Measurements from ENCODE around the gene HBA1.
"Not testable (repeated sequence)": the region's sequence is repeated elsewhere in the genome, so short reads cannot be mapped to it uniquely, and the experiment has no call there.

Gene HBA1

DNA sequence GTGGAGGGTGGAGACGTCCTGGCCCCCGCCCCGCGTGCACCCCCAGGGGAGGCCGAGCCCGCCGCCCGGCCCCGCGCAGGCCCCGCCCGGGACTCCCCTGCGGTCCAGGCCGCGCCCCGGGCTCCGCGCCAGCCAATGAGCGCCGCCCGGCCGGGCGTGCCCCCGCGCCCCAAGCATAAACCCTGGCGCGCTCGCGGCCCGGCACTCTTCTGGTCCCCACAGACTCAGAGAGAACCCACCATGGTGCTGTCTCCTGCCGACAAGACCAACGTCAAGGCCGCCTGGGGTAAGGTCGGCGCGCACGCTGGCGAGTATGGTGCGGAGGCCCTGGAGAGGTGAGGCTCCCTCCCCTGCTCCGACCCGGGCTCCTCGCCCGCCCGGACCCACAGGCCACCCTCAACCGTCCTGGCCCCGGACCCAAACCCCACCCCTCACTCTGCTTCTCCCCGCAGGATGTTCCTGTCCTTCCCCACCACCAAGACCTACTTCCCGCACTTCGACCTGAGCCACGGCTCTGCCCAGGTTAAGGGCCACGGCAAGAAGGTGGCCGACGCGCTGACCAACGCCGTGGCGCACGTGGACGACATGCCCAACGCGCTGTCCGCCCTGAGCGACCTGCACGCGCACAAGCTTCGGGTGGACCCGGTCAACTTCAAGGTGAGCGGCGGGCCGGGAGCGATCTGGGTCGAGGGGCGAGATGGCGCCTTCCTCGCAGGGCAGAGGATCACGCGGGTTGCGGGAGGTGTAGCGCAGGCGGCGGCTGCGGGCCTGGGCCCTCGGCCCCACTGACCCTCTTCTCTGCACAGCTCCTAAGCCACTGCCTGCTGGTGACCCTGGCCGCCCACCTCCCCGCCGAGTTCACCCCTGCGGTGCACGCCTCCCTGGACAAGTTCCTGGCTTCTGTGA lies at the start of gene HBA1:
Gene HBA1 (plus strand): TSS at position 204 of the 906 bp plus-strand sequence. CDS start 37 bp downstream, at position 241.
- H3K4me3 ChIP-seq (ENCODE audit: low read depth, low read length): not testable (repeated sequence)

DNA sequence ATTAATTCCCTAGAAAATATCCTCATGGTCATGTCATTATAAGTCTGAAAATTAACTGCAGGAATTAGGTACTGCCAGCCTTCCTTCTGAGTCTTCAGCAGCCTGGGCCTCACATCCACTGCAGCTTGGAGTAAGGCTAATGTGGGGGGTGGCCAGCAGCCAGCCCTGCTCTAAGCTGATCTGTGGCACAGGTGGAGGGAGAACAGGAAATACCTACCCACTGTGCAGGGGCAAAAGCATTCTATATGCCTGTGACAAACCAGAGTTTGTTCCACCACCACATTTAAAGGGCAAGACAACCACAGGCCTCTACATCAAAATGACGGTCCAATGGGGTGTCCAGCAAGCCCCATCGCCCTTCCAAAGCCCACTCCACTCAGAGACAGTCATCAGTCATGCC lies 47.4 kb upstream of the HBA1 start:
- no peak overlapping the region for H3K4me3 ChIP-seq (ENCODE audit: low read depth, low read length)
- TF ChIP-seq, protein P1, sequence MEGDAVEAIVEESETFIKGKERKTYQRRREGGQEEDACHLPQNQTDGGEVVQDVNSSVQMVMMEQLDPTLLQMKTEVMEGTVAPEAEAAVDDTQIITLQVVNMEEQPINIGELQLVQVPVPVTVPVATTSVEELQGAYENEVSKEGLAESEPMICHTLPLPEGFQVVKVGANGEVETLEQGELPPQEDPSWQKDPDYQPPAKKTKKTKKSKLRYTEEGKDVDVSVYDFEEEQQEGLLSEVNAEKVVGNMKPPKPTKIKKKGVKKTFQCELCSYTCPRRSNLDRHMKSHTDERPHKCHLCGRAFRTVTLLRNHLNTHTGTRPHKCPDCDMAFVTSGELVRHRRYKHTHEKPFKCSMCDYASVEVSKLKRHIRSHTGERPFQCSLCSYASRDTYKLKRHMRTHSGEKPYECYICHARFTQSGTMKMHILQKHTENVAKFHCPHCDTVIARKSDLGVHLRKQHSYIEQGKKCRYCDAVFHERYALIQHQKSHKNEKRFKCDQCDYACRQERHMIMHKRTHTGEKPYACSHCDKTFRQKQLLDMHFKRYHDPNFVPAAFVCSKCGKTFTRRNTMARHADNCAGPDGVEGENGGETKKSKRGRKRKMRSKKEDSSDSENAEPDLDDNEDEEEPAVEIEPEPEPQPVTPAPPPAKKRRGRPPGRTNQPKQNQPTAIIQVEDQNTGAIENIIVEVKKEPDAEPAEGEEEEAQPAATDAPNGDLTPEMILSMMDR (IDR thresholded peaks at IDR 0.05; ENCODE audit: low read depth, low read length): no peak

DNA sequence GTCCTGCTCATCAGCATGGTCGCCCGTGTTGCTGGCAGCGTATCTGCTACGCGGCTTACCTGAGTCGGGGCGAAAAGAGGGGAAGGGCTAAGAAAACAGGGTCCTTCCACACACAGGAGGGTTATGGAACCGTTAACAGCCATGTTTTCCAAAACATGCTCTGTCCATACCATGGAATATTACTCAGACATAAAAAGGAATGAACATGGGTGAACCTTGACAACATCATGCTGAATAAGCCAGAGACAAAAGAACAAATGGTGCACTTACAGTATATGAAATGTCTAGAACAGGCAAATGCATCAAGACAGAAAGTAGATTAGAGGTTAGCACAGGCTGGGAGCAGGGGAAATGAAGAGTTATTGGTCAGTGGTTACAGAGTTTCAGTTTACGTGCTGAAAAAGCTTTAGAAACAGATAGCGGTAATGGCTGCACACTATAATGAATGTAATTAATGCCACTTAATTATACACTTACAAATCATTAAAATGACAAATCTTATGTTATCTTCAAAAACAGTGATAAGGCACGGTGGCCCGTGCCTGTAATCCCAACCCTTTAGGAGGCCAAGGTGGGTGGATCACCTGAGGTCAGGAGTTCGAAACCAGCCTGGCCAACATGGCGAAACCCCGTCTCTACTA lies 45.8 kb upstream of the HBA1 start:
- TF ChIP-seq, protein P1 (IDR thresholded peaks at IDR 0.05; ENCODE audit: low read depth, low read length): no peak
- H3K4me3 ChIP-seq (ENCODE audit: low read depth, low read length): no peak overlapping the region

DNA sequence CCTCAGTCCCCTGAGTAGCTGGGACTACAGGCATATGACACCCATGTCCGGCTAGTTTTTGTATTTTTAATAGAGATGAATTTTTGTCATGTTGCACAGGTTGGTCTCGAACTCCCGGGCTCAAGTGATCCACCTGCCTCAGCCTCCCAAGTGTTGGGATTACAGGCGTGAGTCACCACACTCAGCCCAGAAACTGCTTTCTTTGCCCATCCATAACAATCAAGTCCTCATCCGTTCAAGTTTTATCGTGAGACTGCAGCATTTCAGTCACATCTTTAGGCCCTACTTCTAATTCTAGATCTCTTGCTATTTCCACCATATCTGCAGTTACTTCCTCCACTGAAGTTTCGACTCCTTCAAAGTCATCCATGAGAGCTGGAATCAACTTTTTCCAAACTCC lies 44.4 kb upstream of the HBA1 start:
- H3K4me3 ChIP-seq (ENCODE audit: low read depth, low read length): no peak overlapping the region
- TF ChIP-seq, protein P1 (IDR thresholded peaks at IDR 0.05; ENCODE audit: low read depth, low read length): no peak

DNA sequence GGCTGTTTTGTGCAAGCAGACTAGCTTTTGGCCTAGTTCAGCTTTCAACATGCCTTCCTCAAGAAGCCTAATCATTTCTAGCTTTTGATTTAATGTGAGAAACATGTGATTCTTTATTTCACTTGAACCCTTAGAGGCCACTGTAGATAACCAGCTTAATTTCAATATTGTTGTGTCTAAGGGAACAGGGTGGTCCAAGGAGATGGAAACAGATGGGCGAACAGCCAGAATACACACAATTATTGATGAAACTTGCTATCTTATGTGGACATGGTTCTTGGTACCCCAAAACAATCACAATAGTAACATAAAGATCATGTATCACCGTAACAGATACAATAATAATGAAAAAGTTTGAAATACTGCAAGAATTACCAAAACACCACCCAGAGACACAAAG lies 42.8 kb upstream of the HBA1 start:
- TF ChIP-seq, protein P1 (IDR thresholded peaks at IDR 0.05; ENCODE audit: low read depth, low read length): no peak
- H3K4me3 ChIP-seq (ENCODE audit: low read depth, low read length): no peak overlapping the region

DNA sequence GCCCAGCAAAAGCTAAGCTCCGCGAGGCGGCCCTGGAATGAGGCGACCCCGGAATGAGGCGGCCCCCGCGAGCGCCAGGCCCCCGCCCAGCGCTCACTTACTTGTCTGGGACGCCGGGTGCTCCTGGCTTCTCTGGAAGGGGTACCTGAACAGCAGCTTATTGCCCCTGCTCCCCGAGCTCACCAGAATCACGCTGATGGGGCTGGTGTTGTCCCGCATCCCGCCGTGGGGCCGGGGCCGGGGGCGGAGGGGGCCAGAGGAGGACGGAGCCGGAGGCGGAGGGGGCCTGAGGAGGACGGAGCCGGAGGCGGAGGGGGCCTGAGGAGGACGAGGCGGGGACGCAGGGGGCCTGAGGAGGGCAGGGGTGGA lies 38.4 kb upstream of the HBA1 start:
- TF ChIP-seq, protein P1 (IDR thresholded peaks at IDR 0.05; ENCODE audit: low read depth, low read length): no peak

DNA sequence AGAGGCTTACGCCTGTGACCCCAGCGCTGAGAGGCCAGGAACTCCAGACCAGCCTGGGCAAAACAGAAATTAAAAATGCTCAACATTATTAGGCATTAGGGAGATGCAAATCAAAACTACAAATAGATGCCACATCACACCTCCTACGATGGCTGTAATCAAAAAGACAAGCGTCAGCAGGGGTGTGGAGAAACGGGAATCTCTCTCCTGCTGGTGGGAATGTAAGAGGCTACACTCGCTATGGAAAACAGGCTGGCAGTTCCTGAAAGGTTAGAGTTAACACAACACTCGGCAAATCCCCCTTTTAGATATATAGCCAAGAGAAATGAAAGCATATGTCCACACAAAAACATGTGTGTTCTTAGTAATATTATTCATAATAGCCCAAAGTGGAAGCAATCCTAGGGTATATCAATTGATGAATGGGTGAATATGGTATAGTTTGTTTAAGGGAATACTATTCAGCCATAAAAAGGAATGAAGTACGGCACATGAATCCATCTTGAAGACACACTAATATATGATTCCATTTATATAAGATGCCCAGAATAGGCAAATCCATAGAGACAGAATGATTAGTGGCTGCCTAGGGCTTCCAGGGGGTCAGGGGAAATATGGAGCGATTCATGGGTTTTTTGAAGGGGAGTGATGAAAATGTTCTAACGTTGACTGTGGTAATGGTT lies 36.2 kb upstream of the HBA1 start:
- no peak overlapping the region for H3K4me3 ChIP-seq (ENCODE audit: low read depth, low read length)
- TF ChIP-seq, protein P1 (IDR thresholded peaks at IDR 0.05; ENCODE audit: low read depth, low read length): no peak

More for the DNA sequence above, 38.4 kb upstream of the HBA1 start:
- H3K4me3 ChIP-seq (ENCODE audit: low read depth, low read length): peak overlapping the region; percentile 71

All from WI38 (cell line).